Testis (tissue), 2 donors: Measurements from ENCODE around the gene TTLL5.

Source experiments
- CTCF ChIP-seq, 3 experiments: fragments of 450-650 bp in 2 of 3; fragments of 200-600 bp in 1 of 3; sonication (generic) in 1 of 3; IDR thresholded peaks; one replicate each; pipeline ENCODE4 v1.5.1; 2016 to 2019; ENCODE audit warnings: antibody characterized with exemption in 3 of 3, mild to moderate bottlenecking in 2 of 3, moderate library complexity in 1 of 3
- POLR2A ChIP-seq: fragments of 450-650 bp; IDR thresholded peaks from one replicate; pipeline ENCODE4 v1.6.1; 2017; ENCODE audit warnings: antibody characterized with exemption, mild to moderate bottlenecking, moderate library complexity

DNA sequence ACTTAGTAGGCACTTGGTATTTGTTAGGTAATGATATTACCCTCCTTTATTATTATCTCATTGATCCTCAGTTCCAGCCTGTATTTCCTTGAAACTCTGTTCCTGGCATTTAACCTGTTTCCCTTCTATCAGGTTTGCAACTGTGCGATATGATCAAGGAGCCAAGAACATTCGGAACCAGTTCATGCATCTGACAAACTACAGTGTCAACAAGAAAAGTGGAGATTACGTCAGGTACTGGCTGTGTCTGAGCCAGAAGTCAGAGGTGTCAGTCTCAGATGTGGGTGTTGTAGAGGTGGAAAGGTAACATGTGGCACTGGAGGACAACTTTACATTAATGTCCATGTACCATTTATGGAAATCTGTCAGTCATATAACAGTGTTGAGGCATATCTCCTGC lies 56.7 kb downstream of the TTLL5 start:
- TF ChIP-seq CTCF (IDR thresholded peaks at IDR 0.05) (no peak), POLR2A (no peak)
